NCI-H2227 treated with DMSO at 0.1 percent for 48 hours (cell line): Measurements from ENCODE around the gene C12orf43.

Experiments
- DNase-seq: peaks from one replicate; lab custom pipeline; 2025; lab: John Stamatoyannopoulos, UW

Gene C12orf43

GRCh38 chr12:120999191-121000120 lies 16.8 kb downstream of the C12orf43 start:
- DNase-seq, result no peak

- DNase-seq, result peak; percentile 2
Measured at GRCh38 chr12:120998435-120998834, 17.9 kb downstream of the C12orf43 start.

DNA sequence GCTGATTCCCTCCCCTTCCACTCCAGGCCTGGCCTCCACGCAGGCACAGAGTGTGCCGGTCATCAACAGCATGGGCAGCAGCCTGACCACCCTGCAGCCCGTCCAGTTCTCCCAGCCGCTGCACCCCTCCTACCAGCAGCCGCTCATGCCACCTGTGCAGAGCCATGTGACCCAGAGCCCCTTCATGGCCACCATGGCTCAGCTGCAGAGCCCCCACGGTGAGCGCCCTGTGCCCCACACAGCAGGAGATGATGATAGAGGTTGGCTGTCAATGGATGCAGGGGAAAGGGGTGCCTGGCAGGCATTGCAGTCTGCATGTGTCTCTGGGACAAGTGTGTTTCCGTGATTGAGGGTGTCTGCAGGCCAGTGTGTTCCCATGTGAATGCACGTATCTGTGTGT lies 18.8 kb downstream of the C12orf43 start:
- no peak for DNase-seq

GRCh38 chr12:120996133-120996746 lies 20.0 kb downstream of the C12orf43 start:
- no peak for DNase-seq

DNA sequence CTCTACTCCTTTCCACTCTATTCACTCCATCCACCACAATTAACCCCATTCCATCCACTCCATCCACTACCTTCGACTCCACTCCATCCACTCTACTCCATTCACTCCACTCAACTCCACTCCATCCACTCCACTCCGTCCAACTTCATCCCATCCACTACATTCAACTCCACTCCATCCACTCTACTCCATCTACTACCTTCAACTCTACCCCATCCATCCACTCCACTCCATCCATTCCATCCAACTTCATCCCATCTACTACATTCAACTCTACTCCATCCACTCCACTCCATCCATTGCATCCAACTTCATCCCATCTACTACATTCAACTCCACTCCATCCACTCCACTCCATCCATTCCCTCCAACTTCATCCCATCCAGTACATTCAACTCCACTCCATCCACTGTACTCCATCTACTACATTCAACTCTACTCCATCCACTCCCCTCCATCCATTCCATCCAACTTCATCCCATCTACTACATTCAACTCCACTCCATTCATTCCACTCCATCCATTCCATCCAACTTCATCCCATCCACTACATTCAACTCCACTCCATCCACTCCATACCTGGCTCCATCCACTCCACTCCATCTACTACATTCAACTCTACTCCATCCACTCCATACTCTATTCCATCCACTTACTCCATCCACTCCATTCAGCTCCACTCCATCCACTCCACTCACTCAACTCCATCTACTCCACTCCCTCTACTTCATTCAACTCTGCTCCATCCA lies 21.5 kb downstream of the C12orf43 start:
- DNase-seq, result no peak

- no peak for DNase-seq
Measured at GRCh38 chr12:120994059-120994458, 22.2 kb downstream of the C12orf43 start.

DNA sequence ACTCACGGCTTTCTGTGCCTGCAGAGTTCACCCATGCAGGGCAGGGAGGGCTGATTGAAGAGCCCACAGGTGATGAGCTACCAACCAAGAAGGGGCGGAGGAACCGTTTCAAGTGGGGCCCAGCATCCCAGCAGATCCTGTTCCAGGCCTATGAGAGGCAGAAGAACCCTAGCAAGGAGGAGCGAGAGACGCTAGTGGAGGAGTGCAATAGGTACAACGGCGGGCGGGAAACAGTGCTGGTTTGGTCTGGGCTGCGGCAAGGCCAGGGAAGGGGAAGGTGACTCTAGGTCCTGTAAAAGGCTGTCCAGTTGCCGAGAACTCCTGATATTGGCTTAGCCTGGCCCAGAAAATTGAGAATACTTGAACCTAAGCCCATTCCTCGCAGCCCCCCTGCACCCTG lies 22.8 kb downstream of the C12orf43 start:
- no peak for DNase-seq

- DNase-seq, result no peak
Measured at GRCh38 chr12:120992989-120993388, 23.3 kb downstream of the C12orf43 start.

DNA sequence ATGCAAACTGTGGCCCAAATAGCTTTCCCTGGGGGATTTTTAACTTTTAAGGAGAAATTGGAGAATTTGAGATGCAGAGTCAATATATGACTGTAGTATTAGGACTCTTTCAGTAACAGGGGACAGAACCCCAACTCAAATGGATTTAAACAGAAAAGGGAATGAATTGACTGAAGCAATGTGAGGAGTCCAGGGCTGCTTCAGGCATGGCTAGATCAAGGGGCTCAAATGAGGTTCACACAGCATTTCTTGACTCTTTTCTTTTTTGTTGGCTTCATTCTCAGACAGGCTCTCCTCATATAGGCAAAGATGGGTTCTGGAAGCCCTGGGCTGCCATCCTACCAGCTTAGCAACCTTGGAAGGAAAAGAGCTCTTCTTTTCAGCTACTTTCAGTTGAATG lies 24.3 kb downstream of the C12orf43 start:
- no peak for DNase-seq

- DNase-seq, result no peak
Measured at GRCh38 chr12:120990487-120991055, 25.7 kb downstream of the C12orf43 start.

DNA sequence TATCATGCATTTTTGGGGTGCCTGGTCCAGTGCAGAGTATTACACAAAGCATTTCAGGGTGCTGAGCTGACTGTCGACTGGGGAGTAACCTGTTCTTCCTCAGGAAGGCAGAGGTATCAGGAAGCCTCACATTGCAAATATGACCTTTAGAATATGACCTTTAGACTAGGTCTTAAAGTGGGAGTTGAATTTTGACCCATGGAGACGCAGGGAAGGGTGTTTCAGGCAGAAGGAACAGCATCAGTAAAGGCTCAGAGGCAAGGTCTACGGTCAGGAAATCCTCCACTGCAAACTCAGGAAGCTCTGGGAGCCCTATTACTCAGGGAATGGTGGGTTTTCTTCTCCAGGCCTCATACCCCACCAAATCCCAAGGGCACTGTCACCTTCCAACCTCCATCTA lies 26.6 kb downstream of the C12orf43 start:
- no peak for DNase-seq

GRCh38 chr12:120988658-120989057 lies 27.6 kb downstream of the C12orf43 start:
- DNase-seq, result no peak

DNA sequence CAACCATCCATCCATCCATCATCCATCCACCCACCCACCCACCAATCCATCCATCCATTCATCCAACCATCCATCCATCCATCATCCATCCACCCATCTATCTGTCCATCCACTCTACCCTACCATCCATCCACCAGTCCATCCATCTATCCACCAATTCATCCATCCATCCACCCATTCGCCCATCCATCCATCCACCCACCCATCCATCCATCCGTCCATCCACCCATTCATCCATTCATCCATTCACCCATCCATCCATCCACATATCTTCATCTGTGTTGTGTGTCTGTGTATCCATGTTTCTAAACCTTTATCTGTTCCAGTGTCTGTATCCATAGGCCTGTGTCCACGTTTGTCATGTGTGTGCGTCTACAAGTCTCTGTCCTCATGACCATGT lies 28.1 kb downstream of the C12orf43 start:
- no peak for DNase-seq

- DNase-seq, result peak; percentile 33
Measured at GRCh38 chr12:120984351-120984898, 31.9 kb downstream of the C12orf43 start.

DNA sequence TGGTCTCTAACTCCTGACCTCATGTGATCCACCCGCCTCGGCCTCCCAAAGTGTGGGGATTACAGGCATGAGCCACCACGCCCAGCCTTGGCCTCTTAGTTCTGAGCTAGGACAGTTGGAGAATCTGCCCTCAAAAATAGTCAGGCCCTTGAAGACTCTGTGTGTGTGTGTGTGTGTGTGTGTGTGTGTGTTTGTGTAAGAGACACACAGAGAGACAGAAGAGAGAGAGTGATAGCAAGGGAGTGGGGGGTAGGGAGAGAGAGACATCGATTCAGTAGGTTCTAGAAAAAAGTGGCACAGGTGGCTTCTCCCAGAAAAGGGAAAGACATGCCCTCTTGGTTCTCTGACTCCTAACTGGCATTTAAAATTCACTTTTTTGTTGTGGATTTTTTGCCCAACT lies 32.5 kb downstream of the C12orf43 start:
- no peak for DNase-seq

DNA sequence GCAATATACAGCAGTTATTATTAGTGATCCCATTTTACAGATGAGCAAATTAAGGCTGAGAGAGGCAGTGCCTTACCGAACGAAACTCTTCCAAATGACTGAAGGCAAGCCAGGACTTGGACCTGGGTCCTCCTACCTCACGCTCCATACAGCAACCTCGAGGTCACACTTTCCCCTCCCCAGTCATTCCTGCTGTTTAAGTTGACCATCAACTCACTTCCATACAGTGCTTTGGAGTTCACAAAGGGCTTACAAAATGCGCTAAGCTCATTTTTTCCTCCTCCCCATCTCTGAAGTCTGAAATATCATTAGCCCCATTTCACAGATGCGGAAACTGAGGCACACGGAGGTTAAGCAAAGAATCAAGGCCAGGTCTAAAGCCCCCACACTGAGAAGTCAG lies 33.6 kb downstream of the C12orf43 start:
- DNase-seq, result no peak

DNA sequence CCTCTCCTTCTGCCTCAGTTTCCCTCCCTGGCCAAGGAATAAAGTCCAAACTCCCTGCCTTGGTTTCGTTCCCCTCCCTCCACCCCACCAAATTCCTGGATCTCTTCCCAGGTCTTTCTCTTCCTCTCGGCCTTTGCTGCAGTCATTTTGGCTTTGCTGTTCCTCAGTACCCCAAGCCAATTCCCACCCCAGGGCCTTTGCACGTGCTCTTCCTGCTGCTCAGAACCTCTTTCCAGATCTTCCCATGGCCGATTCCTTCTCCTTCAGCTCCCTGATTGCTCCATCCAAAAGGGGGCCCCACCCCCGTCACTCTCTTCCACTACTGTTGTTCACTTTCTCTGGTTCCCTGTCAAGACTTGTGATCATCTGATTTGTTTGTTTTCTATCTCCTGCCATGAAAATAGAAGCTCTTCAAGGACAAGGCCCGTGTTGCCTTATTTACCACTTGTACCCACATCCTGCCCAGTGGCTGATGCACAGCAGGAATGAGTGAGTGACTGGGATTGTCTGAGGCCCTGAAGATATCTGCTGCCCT lies 34.8 kb downstream of the C12orf43 start:
- no peak for DNase-seq

DNA sequence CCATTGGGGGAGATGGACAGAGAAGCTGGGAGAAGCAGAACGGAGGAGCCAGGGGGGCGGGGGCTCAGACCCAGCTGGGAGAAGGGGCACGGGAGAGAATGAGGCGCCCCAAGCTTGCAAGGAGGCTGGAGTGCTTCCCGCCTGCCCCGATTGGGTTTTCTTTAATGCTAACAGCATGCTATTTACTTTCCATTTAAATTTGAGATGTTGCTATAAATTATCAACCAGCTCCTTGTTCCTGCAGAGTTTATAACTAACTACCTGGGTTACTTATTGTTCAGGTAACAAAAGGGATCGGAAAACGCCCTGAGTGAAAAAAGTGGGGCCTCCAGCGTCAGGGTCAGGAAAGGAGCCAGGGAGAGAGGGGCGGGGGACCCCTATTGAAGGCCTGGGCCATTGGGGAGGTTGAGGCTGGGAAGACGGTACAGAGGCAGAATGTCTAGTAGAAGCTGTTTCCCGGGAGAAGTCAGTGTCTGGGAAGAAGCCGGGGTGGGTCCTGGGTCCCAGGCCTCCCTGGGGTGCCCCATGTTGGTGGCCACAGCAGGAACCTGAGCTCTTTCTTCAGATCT lies 35.4 kb downstream of the C12orf43 start:
- no peak for DNase-seq

DNA sequence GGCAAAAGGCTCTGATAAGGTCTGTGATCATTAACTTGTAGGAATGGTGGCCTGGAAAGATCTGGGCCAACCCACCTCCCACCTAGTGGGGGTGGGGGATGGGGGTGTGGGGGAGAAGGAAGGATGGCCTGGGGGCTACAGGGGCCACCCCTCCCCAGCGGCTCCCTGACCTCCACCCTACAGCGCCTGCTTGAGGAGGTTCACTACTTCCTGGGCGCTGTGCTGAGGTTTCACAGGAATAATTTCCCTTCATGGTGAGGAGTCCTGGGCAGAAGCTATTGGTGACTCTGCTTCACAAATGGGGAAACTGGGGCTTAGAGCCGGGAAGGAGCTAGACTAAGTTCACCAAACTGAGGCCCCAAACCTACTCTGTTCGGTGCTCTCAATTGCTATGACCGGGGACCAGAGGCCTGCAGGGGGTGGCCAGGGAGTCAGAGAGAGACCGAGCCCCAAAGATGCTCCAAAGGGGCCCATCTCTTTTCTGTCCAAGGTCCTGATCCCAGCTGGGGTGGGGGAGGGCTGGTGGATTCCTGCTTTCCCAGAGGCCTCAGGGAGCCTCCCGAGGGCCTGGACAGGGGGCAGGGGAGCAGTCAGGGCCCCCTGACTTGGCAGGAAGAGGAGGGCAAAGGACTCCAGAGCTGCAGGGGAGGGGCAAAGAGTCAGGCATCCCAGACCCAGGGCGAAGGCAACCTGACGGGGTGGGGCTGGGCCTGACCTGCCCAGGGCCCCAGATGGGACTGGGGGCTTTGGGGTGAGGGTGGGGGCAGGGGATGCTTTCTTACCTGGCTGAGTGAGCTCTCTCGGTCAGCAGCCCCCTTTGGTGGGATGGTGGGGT lies 36.2 kb downstream of the C12orf43 start:
- DNase-seq, result no peak

DNA sequence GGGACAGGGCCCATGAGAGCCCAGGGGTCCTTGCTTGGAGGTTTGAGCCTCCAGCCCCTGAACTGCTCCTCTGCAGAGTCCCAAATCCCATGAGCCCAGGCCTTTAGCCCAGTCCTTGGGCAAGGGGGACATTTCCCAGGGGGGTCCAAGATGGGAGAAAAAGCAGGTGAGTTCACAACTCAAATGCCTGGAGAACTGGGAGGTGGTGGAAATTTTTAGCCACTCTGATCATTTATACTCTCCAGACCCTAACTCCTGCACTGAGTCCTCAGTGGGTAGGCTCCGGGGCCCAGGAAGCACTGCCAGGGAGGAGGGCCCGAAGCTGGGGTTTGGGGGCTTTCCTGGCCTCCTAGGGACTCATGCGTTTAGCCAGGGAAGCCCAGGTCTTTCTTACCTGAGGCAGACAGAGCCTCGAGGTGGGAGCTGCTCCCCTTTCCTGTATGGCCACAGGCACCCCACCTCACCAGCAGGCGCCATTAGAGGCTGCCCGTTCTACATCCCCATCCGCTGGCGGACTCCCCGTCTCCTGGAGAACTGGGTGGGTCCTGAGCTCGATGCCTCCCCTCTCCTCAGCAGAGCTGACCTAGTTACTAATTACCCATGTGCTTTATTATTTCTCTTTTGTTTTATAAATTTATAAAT lies 36.9 kb downstream of the C12orf43 start:
- DNase-seq, result no peak
